ENCODE measurements around the gene YBX1.

The YBX1 gene

DNA sequence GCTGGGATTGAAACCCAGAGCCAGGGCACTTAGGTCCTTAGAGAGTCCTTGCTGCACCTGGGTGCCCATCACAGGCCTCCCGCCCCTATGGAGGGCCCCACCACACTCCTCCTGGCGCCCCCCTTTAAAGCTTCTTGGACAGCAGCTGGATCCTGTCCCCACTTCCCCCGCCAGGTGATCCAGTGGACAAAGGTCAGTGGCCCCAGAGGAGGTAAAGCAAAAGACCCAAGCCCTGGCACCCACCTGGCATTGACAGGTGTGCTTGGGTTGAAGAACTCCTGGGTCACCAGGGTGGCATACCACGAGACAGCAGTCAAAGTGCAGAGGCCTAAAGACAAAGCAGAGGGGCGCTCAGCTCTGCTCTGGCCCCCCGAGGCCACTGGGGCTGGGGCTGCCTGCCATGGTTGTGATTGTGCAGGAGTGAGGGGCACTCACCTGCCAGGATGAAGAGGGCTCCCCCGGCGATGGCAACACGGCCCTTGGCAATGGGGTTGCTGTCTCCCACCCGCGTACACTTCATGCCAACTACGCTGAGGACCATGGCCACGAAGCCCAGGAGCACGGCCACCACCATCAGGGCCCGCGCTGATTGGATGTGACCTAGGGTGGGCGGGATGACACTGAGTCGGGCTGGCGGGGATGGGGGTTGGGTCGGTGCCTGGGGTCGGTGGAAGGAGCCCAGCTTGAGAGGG, 55.9 kb downstream of the YBX1 start:
- no peak for DNase-seq (ENCODE audit: low read depth)
- H3K4me3 ChIP-seq (ENCODE audit: low read depth, low read length): no peak overlapping the region
- TF ChIP-seq, protein P1, sequence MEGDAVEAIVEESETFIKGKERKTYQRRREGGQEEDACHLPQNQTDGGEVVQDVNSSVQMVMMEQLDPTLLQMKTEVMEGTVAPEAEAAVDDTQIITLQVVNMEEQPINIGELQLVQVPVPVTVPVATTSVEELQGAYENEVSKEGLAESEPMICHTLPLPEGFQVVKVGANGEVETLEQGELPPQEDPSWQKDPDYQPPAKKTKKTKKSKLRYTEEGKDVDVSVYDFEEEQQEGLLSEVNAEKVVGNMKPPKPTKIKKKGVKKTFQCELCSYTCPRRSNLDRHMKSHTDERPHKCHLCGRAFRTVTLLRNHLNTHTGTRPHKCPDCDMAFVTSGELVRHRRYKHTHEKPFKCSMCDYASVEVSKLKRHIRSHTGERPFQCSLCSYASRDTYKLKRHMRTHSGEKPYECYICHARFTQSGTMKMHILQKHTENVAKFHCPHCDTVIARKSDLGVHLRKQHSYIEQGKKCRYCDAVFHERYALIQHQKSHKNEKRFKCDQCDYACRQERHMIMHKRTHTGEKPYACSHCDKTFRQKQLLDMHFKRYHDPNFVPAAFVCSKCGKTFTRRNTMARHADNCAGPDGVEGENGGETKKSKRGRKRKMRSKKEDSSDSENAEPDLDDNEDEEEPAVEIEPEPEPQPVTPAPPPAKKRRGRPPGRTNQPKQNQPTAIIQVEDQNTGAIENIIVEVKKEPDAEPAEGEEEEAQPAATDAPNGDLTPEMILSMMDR (IDR thresholded peaks at IDR 0.05; ENCODE audit: control insufficient read depth, extremely low read depth, insufficient read depth): no peak

DNA sequence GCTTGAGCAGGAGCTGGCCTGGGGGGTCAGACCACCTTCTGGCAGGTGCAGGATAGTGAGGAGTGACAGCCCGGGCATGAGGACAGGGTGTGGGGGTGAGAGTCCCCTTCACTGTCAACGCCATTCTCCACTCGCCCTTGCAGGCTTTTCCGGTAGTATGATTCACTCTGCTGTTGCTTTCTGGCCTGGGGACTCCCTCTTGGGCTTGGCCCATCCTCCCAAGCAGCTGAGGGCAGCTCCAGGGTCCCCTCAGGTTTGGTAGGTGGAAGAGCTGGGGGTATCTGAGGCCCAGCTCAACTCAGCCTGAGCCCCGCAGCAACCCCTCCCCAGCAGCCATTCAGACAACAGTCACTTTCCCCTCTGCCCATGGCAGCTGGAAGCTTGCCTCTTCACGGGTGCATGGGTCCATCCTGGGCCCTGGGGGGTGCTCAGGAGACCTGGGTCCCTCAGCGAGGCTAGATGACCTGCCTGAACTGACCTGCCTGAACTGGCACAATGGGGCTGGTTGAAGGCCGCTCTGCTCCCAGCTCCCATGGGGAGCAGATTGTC, 56.5 kb downstream of the YBX1 start:
- H3K4me3 ChIP-seq (ENCODE audit: low read depth, low read length): no peak overlapping the region
- DNase-seq (ENCODE audit: low read depth): no peak
- TF ChIP-seq, protein P1 (IDR thresholded peaks at IDR 0.05; ENCODE audit: control insufficient read depth, extremely low read depth, insufficient read depth): no peak

DNA sequence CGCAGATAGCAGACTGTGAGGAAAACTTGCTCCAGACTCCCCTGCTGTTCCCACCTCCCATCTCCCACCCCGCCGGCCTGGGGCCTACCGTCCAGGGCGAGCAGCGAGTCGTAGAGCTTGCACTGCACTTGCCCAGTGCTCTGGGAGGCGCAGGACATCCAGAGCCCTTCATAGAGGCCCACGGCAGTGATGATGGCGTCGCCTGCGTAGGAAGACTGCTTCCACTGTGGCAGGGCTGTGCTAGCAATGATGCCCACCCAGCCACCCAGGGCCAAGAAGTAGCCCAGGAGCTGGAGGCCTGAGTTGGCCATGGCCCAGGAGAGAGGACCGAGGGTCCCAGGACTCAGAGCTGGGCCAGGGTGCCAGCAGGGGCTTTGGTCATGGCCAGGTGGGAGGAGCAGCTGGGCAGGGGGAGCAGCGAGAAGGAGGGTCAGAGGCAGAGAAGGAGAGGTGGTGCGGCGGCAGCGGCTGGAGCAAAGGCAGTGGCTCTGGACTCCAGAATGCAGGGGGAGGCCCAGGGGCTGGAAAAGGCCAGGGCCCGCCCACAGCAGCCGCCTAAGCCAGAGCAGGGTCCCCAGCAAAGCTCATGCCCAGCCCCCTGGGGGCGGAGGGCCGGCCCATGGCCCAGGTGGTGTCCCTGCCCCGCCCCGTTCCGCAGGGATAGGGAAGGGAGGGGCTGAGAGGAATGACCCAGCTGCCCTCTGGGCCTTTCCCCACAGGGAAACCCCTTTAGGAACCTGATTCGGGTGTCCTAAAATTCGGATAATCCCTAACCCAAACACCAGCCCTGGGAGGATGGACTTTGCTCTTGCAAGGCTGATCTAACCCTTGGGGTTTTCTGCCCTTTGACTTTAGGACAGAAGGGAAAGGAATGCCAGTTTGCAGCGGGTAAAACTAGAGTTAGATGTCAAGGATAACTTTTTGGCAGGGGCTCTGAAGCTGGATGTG, 57.8 kb downstream of the YBX1 start, which contains the start of gene CLDN19:
Gene CLDN19 (minus strand): TSS at position 484 of the 948 bp plus-strand sequence. CDS start 173 bp downstream, at position 311.
- H3K4me3 ChIP-seq (ENCODE audit: low read depth, low read length): no peak within 1 kb of the TSS

DNA sequence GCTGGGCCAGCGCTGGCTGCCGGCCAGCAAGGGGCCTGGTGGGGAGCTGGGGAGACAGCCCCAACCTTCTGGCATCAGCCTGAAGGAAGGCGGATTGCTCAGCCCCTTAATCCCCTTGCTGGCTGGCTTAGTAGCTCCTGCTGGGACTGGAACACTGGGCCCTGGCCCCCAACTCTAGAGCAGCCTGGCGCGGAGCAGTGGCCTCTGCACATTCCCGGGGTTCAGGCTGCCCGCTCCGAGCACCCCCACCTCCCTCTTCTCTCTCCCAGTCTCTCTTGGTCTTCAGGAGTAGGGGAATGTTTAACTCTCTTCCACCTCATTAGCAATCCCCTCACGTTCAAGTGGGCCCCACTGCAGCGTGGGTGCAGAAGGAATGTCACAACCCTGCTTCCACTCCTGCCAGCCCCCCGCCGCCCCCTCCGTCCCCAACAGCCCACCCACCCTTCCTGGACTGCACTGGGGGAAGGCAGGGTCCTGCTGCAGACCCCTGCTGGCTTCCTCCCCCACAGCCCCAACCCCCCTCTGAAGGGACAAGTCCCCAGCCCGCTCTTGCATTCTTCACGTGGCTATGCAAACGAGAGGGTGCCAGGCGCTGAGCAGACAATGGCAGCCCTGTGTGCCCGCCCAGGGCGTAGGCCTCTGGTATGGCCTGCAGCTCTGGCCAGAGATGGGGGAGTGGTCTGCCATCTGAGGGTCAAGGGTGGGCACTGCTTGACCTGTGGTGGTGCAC, 58.8 kb downstream of the YBX1 start:
- H3K4me3 ChIP-seq (ENCODE audit: low read depth, low read length): no peak overlapping the region
- TF ChIP-seq, protein P1 (IDR thresholded peaks at IDR 0.05; ENCODE audit: control insufficient read depth, extremely low read depth, insufficient read depth): no peak
- no peak for DNase-seq (ENCODE audit: low read depth)

More for the DNA sequence above, 57.8 kb downstream of the YBX1 start, which contains the start of gene CLDN19:
- no peak for DNase-seq (ENCODE audit: low read depth)
- TF ChIP-seq, protein P1 (IDR thresholded peaks at IDR 0.05; ENCODE audit: control insufficient read depth, extremely low read depth, insufficient read depth): no peak

DNA sequence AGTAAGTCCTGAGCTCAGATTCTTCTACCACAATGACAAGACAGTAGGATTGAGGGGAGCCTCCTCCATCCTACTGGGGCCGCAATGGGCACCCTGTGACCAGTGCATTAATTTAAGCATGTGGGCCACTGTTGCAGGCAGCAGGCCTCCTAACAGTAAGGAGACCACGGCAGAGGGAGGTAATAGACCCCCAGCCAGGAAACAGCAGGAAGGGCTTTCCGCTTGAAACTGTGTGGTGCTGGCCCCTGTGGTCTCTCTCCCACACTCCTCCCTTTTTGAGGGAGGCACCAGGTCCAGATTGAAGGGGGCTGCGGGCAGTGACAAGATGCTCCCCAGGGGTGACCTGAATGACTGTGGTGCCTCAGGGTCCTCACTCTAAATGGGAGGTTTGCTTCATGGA, 59.5 kb downstream of the YBX1 start:
- no peak overlapping the region for H3K4me3 ChIP-seq (ENCODE audit: low read depth, low read length)
- TF ChIP-seq, protein P1 (IDR thresholded peaks at IDR 0.05; ENCODE audit: control insufficient read depth, extremely low read depth, insufficient read depth): no peak
- DNase-seq (ENCODE audit: low read depth): no peak

DNA sequence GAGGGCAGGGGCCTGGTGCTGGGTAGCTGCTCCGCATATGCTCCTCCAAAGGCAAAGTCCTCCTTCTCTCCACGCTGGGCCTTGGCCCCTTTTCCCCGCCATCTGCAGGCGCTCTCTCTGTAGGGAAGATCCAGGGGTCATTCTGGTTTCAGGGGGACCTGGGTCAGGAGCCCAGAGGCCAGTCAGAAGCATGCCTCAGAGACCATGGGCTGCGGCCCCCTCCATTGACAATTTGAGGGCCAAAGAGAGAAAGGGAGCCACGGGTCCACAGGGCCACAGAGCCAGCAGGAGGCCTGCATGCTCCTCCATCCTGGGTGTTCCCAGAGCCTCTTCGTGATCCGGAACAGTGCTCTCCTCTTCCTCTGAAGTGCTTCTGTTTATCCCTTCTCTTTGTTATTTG, 59.9 kb downstream of the YBX1 start:
- TF ChIP-seq, protein P1 (IDR thresholded peaks at IDR 0.05; ENCODE audit: control insufficient read depth, extremely low read depth, insufficient read depth): no peak
- no peak for DNase-seq (ENCODE audit: low read depth)
- no peak overlapping the region for H3K4me3 ChIP-seq (ENCODE audit: low read depth, low read length)

All from LNCaP clone FGC (cell line).